Fibroblast of lung (primary cell): Measurements from ENCODE around the gene CHFR.

ENCODE experiments used
- EZH2 ChIP-seq: IDR thresholded peaks from 2 replicates; pipeline ENCODE4 v1.5.1; 2012; ENCODE audit warnings: low read length, control low read depth, mild to moderate bottlenecking; ENCODE audit errors: missing control alignments
- TF ChIP-seq, protein P1 (sequence below), 2 donors: IDR thresholded peaks in 1 of 2; conservative IDR thresholded peaks in 1 of 2; 1 replicate in 1 of 2; 2 replicates in 1 of 2; pipeline ENCODE4 v1.5.1; 2011 to 2012; ENCODE audit warnings: low read length in 2 of 2, control low read depth in 1 of 2, inconsistent platforms in 1 of 2, low read depth in 1 of 2, mild to moderate bottlenecking in 1 of 2

DNA sequence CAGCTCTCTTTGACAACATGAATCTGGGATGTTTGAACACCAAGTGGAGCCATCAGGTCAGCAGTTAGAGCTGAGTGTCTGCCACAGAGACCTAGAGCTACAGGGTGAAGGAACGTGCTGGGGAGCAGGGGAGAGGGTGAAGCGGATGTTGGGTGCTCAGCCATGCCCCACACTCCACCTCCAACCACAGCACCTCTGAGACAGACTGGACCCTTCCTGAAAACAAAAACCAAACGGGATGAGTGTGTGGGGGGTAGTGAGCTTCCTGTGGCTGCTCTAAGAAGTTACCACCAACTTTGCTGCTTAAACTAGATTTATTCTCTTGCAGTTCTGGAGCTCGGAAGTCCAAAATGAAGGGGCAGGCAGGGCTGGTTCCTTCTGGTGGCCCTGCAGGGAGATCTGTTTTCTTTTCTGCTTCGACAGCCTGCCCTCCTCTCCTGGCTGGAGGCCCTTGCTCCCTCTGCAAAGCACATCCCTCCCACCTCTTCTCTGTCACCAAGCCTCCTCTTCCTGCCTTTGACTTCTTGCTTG lies 53.2 kb downstream of the CHFR start:
- TF ChIP-seq, protein P1, sequence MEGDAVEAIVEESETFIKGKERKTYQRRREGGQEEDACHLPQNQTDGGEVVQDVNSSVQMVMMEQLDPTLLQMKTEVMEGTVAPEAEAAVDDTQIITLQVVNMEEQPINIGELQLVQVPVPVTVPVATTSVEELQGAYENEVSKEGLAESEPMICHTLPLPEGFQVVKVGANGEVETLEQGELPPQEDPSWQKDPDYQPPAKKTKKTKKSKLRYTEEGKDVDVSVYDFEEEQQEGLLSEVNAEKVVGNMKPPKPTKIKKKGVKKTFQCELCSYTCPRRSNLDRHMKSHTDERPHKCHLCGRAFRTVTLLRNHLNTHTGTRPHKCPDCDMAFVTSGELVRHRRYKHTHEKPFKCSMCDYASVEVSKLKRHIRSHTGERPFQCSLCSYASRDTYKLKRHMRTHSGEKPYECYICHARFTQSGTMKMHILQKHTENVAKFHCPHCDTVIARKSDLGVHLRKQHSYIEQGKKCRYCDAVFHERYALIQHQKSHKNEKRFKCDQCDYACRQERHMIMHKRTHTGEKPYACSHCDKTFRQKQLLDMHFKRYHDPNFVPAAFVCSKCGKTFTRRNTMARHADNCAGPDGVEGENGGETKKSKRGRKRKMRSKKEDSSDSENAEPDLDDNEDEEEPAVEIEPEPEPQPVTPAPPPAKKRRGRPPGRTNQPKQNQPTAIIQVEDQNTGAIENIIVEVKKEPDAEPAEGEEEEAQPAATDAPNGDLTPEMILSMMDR (conservative IDR thresholded peaks at IDR 0.05 in 1 of 2, IDR thresholded peaks at IDR 0.05 in 1 of 2; ENCODE audit: low read depth in 1 of 2, low read length in 2 of 2) = no peak
- TF ChIP-seq EZH2 = no peak
